ENCODE data around the gene SFXN1. TPM values are rescaled to one million over a fixed set of nuclear protein-coding genes. Genes with fewer than 3 reads are reported as not detected.

SFXN1 gene
- total and polyA plus RNA-seq, 4 donors = 47.3 to 241 (median 53.7) TPM

DNA sequence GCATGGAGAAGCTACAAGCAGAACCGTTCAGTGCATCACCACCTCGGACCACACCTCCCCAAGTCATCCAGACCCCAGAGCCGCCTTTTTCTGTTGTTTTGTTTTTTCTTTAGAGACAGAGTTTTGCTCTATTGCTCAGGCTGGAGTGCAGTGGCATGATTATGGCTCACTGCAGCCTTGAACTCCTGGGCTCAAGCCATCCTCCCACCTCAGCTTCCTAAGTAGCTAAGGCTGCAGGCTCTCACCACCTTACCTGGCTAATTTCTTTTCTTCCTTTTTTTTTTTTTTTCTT is 13.5 kb upstream of the SFXN1 start:
- WGBS = 10% methylated on average over 3 of the region's 3 CpGs
- TF ChIP-seq JUND (IDR thresholded peaks at IDR 0.05) = no peak
- no peak for TF ChIP-seq FOXA1 (IDR thresholded peaks at IDR 0.05)
- no peak for TF ChIP-seq FOXA2 (IDR thresholded peaks at IDR 0.05)
- no peak for TF ChIP-seq EGR1 (IDR thresholded peaks at IDR 0.05; ENCODE audit: low read depth in 2 of 2)
- no peak for TF ChIP-seq NR2F2 (IDR thresholded peaks at IDR 0.05)
- TF ChIP-seq, protein P1, sequence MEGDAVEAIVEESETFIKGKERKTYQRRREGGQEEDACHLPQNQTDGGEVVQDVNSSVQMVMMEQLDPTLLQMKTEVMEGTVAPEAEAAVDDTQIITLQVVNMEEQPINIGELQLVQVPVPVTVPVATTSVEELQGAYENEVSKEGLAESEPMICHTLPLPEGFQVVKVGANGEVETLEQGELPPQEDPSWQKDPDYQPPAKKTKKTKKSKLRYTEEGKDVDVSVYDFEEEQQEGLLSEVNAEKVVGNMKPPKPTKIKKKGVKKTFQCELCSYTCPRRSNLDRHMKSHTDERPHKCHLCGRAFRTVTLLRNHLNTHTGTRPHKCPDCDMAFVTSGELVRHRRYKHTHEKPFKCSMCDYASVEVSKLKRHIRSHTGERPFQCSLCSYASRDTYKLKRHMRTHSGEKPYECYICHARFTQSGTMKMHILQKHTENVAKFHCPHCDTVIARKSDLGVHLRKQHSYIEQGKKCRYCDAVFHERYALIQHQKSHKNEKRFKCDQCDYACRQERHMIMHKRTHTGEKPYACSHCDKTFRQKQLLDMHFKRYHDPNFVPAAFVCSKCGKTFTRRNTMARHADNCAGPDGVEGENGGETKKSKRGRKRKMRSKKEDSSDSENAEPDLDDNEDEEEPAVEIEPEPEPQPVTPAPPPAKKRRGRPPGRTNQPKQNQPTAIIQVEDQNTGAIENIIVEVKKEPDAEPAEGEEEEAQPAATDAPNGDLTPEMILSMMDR (IDR thresholded peaks at IDR 0.05; ENCODE audit: low read depth, low read length, missing input control) = no peak
- TF ChIP-seq HNF4G (IDR thresholded peaks at IDR 0.05) = no peak
- no peak for TF ChIP-seq RAD21 (IDR thresholded peaks at IDR 0.05)
- no peak for TF ChIP-seq SP1 (IDR thresholded peaks at IDR 0.05)
- TF ChIP-seq, protein P2, sequence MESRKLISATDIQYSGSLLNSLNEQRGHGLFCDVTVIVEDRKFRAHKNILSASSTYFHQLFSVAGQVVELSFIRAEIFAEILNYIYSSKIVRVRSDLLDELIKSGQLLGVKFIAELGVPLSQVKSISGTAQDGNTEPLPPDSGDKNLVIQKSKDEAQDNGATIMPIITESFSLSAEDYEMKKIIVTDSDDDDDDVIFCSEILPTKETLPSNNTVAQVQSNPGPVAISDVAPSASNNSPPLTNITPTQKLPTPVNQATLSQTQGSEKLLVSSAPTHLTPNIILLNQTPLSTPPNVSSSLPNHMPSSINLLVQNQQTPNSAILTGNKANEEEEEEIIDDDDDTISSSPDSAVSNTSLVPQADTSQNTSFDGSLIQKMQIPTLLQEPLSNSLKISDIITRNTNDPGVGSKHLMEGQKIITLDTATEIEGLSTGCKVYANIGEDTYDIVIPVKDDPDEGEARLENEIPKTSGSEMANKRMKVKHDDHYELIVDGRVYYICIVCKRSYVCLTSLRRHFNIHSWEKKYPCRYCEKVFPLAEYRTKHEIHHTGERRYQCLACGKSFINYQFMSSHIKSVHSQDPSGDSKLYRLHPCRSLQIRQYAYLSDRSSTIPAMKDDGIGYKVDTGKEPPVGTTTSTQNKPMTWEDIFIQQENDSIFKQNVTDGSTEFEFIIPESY (IDR thresholded peaks at IDR 0.05) = no peak
- Histone ChIP-seq H3K4me1 (ENCODE audit: control insufficient read depth in 4 of 4, insufficient read depth in 4 of 4, low read length in 3 of 4) (peaks cover 3 to 27% (median 22%) of the 10 kb centered on the region in 4 donors), H3K4me3 (ENCODE audit: low read depth in 1 of 3, low read length in 3 of 3) (no peak overlapping the region), H3K9me3 (ENCODE audit: control insufficient read depth in 4 of 4, low read length in 3 of 4) (no peaks in the 10 kb centered on the region), H3K27ac (ENCODE audit: low read depth in 1 of 2, low read length in 2 of 2) (no peak overlapping the region), H3K9ac (ENCODE audit: low read depth in 1 of 2, low read length in 2 of 2) (no peak overlapping the region), H3K36me3 (ENCODE audit: control insufficient read depth in 4 of 4, insufficient read depth in 3 of 4, low read depth in 1 of 4, low read length in 3 of 4) (no peaks in the 10 kb centered on the region), H3K27me3 (ENCODE audit: control insufficient read depth in 4 of 4, insufficient read depth in 4 of 4, low read length in 3 of 4) (no peaks in the 10 kb centered on the region)
- no peak for DNase-seq (ENCODE audit: low spot score)

DNA sequence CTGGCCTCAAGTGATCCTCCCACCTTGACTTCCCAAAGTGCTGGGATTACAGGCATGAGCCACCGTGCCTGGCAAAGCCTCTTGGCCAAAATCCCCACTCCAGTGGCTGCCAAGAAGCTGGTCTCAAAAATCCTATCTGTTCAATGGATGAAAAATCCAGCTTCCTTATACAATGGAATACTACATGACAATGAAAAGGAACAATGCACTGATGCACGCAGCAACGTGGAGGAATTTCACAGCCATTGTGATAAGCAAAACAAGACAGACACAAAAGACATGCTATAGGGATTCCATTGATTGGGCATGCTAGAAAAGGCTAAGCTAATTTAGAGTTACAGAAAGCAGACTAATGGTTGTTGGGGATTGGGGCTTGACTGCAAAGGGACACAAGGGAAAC is 13.1 kb upstream of the SFXN1 start:
- no peak overlapping the region for H3K4me3 ChIP-seq (ENCODE audit: low read depth in 1 of 3, low read length in 3 of 3)
- WGBS = 46% methylated on average over 3 of the region's 3 CpGs

More for the DNA sequence above, 13.1 kb upstream of the SFXN1 start:
- no peak for DNase-seq (ENCODE audit: low spot score)
- no peak for TF ChIP-seq RXRA (IDR thresholded peaks at IDR 0.05)
- TF ChIP-seq, protein P3, sequence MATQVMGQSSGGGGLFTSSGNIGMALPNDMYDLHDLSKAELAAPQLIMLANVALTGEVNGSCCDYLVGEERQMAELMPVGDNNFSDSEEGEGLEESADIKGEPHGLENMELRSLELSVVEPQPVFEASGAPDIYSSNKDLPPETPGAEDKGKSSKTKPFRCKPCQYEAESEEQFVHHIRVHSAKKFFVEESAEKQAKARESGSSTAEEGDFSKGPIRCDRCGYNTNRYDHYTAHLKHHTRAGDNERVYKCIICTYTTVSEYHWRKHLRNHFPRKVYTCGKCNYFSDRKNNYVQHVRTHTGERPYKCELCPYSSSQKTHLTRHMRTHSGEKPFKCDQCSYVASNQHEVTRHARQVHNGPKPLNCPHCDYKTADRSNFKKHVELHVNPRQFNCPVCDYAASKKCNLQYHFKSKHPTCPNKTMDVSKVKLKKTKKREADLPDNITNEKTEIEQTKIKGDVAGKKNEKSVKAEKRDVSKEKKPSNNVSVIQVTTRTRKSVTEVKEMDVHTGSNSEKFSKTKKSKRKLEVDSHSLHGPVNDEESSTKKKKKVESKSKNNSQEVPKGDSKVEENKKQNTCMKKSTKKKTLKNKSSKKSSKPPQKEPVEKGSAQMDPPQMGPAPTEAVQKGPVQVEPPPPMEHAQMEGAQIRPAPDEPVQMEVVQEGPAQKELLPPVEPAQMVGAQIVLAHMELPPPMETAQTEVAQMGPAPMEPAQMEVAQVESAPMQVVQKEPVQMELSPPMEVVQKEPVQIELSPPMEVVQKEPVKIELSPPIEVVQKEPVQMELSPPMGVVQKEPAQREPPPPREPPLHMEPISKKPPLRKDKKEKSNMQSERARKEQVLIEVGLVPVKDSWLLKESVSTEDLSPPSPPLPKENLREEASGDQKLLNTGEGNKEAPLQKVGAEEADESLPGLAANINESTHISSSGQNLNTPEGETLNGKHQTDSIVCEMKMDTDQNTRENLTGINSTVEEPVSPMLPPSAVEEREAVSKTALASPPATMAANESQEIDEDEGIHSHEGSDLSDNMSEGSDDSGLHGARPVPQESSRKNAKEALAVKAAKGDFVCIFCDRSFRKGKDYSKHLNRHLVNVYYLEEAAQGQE (IDR thresholded peaks at IDR 0.05) = no peak
- TF ChIP-seq FOXA2 (IDR thresholded peaks at IDR 0.05) = no peak
- TF ChIP-seq TAF1 (conservative IDR thresholded peaks at IDR 0.05) = no peak
- no peak for TF ChIP-seq JUND (IDR thresholded peaks at IDR 0.05)
- TF ChIP-seq HNF4G (IDR thresholded peaks at IDR 0.05) = no peak
- H3K9ac ChIP-seq (ENCODE audit: low read depth in 1 of 2, low read length in 2 of 2) = no peak overlapping the region
- no peaks in the 10 kb centered on the region for H3K9me3 ChIP-seq (ENCODE audit: control insufficient read depth in 4 of 4, low read length in 3 of 4)
- H3K4me1 ChIP-seq (ENCODE audit: control insufficient read depth in 4 of 4, insufficient read depth in 4 of 4, low read length in 3 of 4) = peaks cover 3 to 27% (median 22%) of the 10 kb centered on the region in 4 donors
- H3K36me3 ChIP-seq (ENCODE audit: control insufficient read depth in 4 of 4, insufficient read depth in 3 of 4, low read depth in 1 of 4, low read length in 3 of 4) = no peaks in the 10 kb centered on the region
- no peaks in the 10 kb centered on the region for H3K27me3 ChIP-seq (ENCODE audit: control insufficient read depth in 4 of 4, insufficient read depth in 4 of 4, low read length in 3 of 4)
- H3K27ac ChIP-seq (ENCODE audit: low read depth in 1 of 2, low read length in 2 of 2) = no peak overlapping the region

All from liver (tissue), 9 donors.